HCT116 (cell line): ENCODE data around the gene STK11. TPM values are rescaled to one million over a fixed set of nuclear protein-coding genes. Genes with fewer than 3 reads are reported as not detected.

Experiments used
- ATAC-seq: fragments of 200-7000 bp; cut with Tn5 transposase; 2 replicates; pipeline ENCODE4 v1.9.1; 2020; ENCODE audit warnings: mild to moderate bottlenecking, moderate library complexity
- BruUV-seq: library from RNA; stranded (reverse); fragments of 400-500 nt; replicated peaks from 2 replicates; lab custom pipeline; 2021; lab: Mats Ljungman, UMichigan
- CTCF ChIA-PET: fragments of 300-600 bp; sonication (Branson Sonifier 250); formaldehyde crosslinking; loops from one replicate; lab custom pipeline; 2021; ENCODE audit warnings: antibody characterized with exemption; lab: Charles Lee
- POLR2A ChIA-PET: fragments of 300-600, 350-600 bp; sonication (Branson Sonifier 250); formaldehyde crosslinking; loops from one replicate; lab custom pipeline; 2021; ENCODE audit warnings: antibody characterized with exemption; lab: Charles Lee
- RAD21 ChIA-PET, 2 experiments: fragments of 300-600 bp; sonication (Branson Sonifier 250); formaldehyde crosslinking; loops; one replicate each; lab custom pipeline; 2023; ENCODE audit warnings: low total read pairs in 2 of 2; ENCODE audit not compliant: uncharacterized antibody in 2 of 2, unreplicated experiment in 2 of 2, low non-redundant PET in 1 of 2; lab: Charles Lee
- DNase-seq: peaks from one replicate; pipeline ENCODE4 v3.0.0-alpha.2; 2010; ENCODE audit warnings: low read depth, low spot score
- H2AFZ ChIP-seq: fragments of 200-600 bp; shearing (Covaris generic), sonication (generic); 2 replicates; pipeline ENCODE4 v1.6.1; 2017; ENCODE audit warnings: low read depth, mixed run types, mixed read lengths, antibody characterized with exemption, low read length; ENCODE audit not compliant: poor library complexity, severe bottlenecking
- H3K27ac ChIP-seq: 2 replicates; pipeline ENCODE4 v1.5.1; 2012; ENCODE audit warnings: low read depth, low read length
- H3K27me3 ChIP-seq: fragments of 200-600 bp; sonication (generic); 2 replicates; pipeline ENCODE4 v1.6.1; 2016; ENCODE audit warnings: mixed run types, low read length, mixed read lengths; ENCODE audit not compliant: insufficient read depth
- H3K36me3 ChIP-seq, 2 experiments: fragments of 200-500 bp in 1 of 2; fragments of 200-600 bp in 1 of 2; sonication (Bioruptor generic) in 1 of 2; sonication (generic) in 1 of 2; 2 replicates each; pipeline versions ENCODE4 v1.5.1 to v1.6.1; 2014 to 2016; ENCODE audit warnings: low read length in 2 of 2, inconsistent platforms in 1 of 2, mixed read lengths in 1 of 2, mixed run types in 1 of 2; ENCODE audit not compliant: insufficient read depth in 2 of 2, control insufficient read depth in 1 of 2
- H3K4me1 ChIP-seq, 2 experiments: fragments of 200-600 bp in 1 of 2; sonication (generic) in 1 of 2; 2 replicates each; pipeline versions ENCODE4 v1.5.1 to v1.6.1; 2012 to 2017; ENCODE audit warnings: low read length in 2 of 2, inconsistent platforms in 1 of 2, mild to moderate bottlenecking in 1 of 2, mixed read lengths in 1 of 2, mixed run types in 1 of 2, moderate library complexity in 1 of 2; ENCODE audit not compliant: insufficient read depth in 2 of 2, control insufficient read depth in 1 of 2
- H3K4me2 ChIP-seq: fragments of 200-600 bp; sonication (generic); 2 replicates; pipeline ENCODE4 v1.6.1; 2017; ENCODE audit warnings: mixed run types, low read length, mixed read lengths
- H3K4me3 ChIP-seq, 2 experiments: fragments of 200-600 bp in 1 of 2; sonication (generic) in 1 of 2; replicated peaks in 1 of 2; 2 replicates each; pipeline ENCODE4 v1.5.1; 2011 to 2016; ENCODE audit warnings: low read length in 2 of 2, control low read depth in 1 of 2, low read depth in 1 of 2, mild to moderate bottlenecking in 1 of 2, mixed read lengths in 1 of 2, mixed run types in 1 of 2
- H3K79me2 ChIP-seq: fragments of 200-600 bp; sonication (generic); 2 replicates; pipeline ENCODE4 v1.6.1; 2017; ENCODE audit warnings: mild to moderate bottlenecking, mixed run types, low read length, moderate library complexity, mixed read lengths; ENCODE audit not compliant: insufficient read depth
- H3K9ac ChIP-seq: fragments of 200-600 bp; sonication (generic); 2 replicates; pipeline ENCODE4 v1.6.1; 2016; ENCODE audit warnings: low read length, mixed read lengths
- H3K9me2 ChIP-seq: fragments of 200-600 bp; sonication (generic), shearing (Covaris generic); 2 replicates; pipeline ENCODE4 v1.6.1; 2017; ENCODE audit warnings: mixed run types, mild to moderate bottlenecking, moderate library complexity; ENCODE audit not compliant: insufficient read depth
- H3K9me3 ChIP-seq, 2 experiments: fragments of 200-500 bp in 1 of 2; fragments of 200-600 bp in 1 of 2; sonication (Bioruptor generic) in 1 of 2; sonication (generic) in 1 of 2; 2 replicates each; pipeline ENCODE4 v1.6.1; 2014 to 2017; ENCODE audit warnings: low read length in 2 of 2, mixed read lengths in 2 of 2, inconsistent platforms in 1 of 2, low read depth in 1 of 2, mild to moderate bottlenecking in 1 of 2, mixed run types in 1 of 2, moderate library complexity in 1 of 2; ENCODE audit not compliant: control insufficient read depth in 1 of 2, insufficient read depth in 1 of 2
- H4K20me1 ChIP-seq: fragments of 200-600 bp; sonication (generic), shearing (Covaris generic); 2 replicates; pipeline ENCODE4 v1.6.1; 2017; ENCODE audit warnings: mixed run types, mild to moderate bottlenecking, moderate library complexity; ENCODE audit not compliant: insufficient read depth
- CBX3 ChIP-seq: IDR thresholded peaks from 2 replicates; pipeline ENCODE4 v1.6.1; 2012; ENCODE audit warnings: low read depth
- CEBPB ChIP-seq: IDR thresholded peaks from 2 replicates; pipeline ENCODE4 v1.6.1; 2012; ENCODE audit warnings: low read depth
- EGR1 ChIP-seq: IDR thresholded peaks from 2 replicates; pipeline ENCODE4 v1.6.1; 2012; ENCODE audit warnings: low read depth
- EZH2 ChIP-seq: fragments of 200-600 bp; sonication (generic); IDR thresholded peaks from 2 replicates; pipeline ENCODE4 v1.6.1; 2017; ENCODE audit warnings: antibody characterized with exemption, mixed run types
- EZH2phosphoT487 ChIP-seq: fragments of 200-600 bp; IDR thresholded peaks from 2 replicates; pipeline ENCODE4 v1.6.1; 2018; ENCODE audit warnings: antibody characterized with exemption, borderline replicate concordance
- FOSL1 ChIP-seq: IDR thresholded peaks from 2 replicates; pipeline ENCODE4 v1.6.1; 2012; ENCODE audit warnings: low read depth
- JUND ChIP-seq: IDR thresholded peaks from 2 replicates; pipeline ENCODE4 v1.6.1; 2012
- POLR2AphosphoS5 ChIP-seq: IDR thresholded peaks from 2 replicates; pipeline ENCODE4 v1.6.1; 2011; ENCODE audit warnings: mild to moderate bottlenecking, low read depth, low read length, moderate library complexity
- RAD21 ChIP-seq: IDR thresholded peaks from 2 replicates; pipeline ENCODE4 v1.6.1; 2012; ENCODE audit warnings: low read depth, mild to moderate bottlenecking
- SIN3A ChIP-seq: IDR thresholded peaks from 2 replicates; pipeline ENCODE4 v1.6.1; 2012; ENCODE audit warnings: low read depth
- YY1 ChIP-seq: IDR thresholded peaks from 2 replicates; pipeline ENCODE4 v1.6.1; 2011; ENCODE audit warnings: low read length, low read depth, moderate library complexity, mild to moderate bottlenecking; ENCODE audit not compliant: insufficient replicate concordance; ENCODE audit errors: extremely low read depth
- ZNF274 ChIP-seq: fragments of 200-500 bp; sonication (Bioruptor generic); IDR thresholded peaks from 2 replicates; pipeline ENCODE4 v1.6.1; 2014; ENCODE audit warnings: mild to moderate bottlenecking, low read depth, low read length, inconsistent platforms
- intact Hi-C: fragments of 100-400 bp; cut with micrococcal nuclease; formaldehyde crosslinking; loops from 2 replicates; pipeline ENCODE4 v1.10.0; 2022
- total RNA-seq: library from RNA; stranded (reverse); gene quantifications from one replicate; pipeline ENCODE4 v1.2.1, GENCODE V29; 2021; ENCODE audit not compliant: unreplicated experiment
- TF ChIP-seq, protein P1 (sequence below), 3 experiments: fragments of 200-600 bp in 1 of 3; sonication (generic) in 1 of 3; IDR thresholded peaks in 2 of 3; conservative IDR thresholded peaks in 1 of 3; 2 replicates each; pipeline ENCODE4 v1.5.1; 2012 to 2017; ENCODE audit warnings: low read depth in 2 of 3, low read length in 2 of 3, antibody characterized with exemption in 1 of 3, borderline replicate concordance in 1 of 3, control low read depth in 1 of 3, mild to moderate bottlenecking in 1 of 3, mixed read lengths in 1 of 3, mixed run types in 1 of 3, moderate library complexity in 1 of 3; ENCODE audit not compliant: insufficient read depth in 1 of 3
- TF ChIP-seq, protein P2 (sequence below): IDR thresholded peaks from 2 replicates; pipeline ENCODE4 v1.6.1; 2012

Gene STK11
- total RNA-seq, 1 experiment from 2014 or later: 86.9 TPM

DNA sequence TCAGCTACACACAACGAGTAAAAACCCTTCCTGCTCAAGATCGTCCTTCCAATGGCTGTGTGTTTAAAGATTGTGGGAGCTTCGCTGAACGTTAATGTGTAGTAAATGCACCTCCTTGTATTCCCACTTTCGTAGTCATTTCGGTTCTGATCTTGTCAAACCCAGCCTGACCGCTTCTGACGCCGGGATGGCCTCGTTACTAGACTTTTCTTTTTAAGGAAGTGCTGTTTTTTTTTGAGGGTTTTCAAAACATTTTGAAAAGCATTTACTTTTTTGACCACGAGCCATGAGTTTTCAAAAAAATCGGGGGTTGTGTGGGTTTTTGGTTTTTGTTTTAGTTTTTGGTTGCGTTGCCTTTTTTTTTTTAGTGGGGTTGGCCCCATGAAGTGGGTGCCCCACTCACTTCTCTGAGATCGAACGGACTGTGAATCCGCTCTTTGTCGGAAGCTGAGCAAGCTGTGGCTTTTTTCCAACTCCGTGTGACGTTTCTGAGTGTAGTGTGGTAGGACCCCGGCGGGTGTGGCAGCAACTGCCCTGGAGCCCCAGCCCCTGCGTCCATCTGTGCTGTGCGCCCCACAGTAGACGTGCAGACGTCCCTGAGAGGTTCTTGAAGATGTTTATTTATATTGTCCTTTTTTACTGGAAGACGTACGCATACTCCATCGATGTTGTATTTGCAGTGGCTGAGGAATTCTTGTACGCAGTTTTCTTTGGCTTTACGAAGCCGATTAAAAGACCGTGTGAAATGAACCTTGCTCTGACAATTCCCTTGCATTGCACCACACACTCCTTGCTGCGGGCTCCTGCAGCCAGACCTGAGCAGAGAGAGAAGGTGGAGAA, 67.1 kb downstream of the STK11 start:
- Histone ChIP-seq H3K9me3 (no peaks in the 10 kb centered on the region), H3K4me1 (peaks cover 35 to 72% of the 10 kb centered on the region in 2 experiments), H3K9me2 (no peaks in the 10 kb centered on the region), H3K4me3 (no peak overlapping the region), H4K20me1 (no peaks in the 10 kb centered on the region), H2AFZ (no peak overlapping the region), H3K79me2 (peaks cover 72% of the 10 kb centered on the region), H3K27me3 (no peaks in the 10 kb centered on the region), H3K9ac (0 out of 2 replicates have a peak overlapping the region, but pooled peaks have one; percentile 98), H3K27ac (peak overlapping the region; percentile 100), H3K36me3 (peaks cover 27 to 33% of the 10 kb centered on the region in 2 experiments; a peak in 3 of 4 replicates), H3K4me2 (0 out of 2 replicates have a peak overlapping the region, but pooled peaks have one; percentile 99)
- no peak for TF ChIP-seq EGR1
- TF ChIP-seq JUND: no peak
- no peak for TF ChIP-seq EZH2
- no peak for TF ChIP-seq CBX3
- no peak for TF ChIP-seq SIN3A
- no peak for TF ChIP-seq CEBPB
- no peak for TF ChIP-seq ZNF274
- TF ChIP-seq FOSL1: no peak
- TF ChIP-seq POLR2AphosphoS5: no peak
- no peak for TF ChIP-seq RAD21
- TF ChIP-seq, protein P1, sequence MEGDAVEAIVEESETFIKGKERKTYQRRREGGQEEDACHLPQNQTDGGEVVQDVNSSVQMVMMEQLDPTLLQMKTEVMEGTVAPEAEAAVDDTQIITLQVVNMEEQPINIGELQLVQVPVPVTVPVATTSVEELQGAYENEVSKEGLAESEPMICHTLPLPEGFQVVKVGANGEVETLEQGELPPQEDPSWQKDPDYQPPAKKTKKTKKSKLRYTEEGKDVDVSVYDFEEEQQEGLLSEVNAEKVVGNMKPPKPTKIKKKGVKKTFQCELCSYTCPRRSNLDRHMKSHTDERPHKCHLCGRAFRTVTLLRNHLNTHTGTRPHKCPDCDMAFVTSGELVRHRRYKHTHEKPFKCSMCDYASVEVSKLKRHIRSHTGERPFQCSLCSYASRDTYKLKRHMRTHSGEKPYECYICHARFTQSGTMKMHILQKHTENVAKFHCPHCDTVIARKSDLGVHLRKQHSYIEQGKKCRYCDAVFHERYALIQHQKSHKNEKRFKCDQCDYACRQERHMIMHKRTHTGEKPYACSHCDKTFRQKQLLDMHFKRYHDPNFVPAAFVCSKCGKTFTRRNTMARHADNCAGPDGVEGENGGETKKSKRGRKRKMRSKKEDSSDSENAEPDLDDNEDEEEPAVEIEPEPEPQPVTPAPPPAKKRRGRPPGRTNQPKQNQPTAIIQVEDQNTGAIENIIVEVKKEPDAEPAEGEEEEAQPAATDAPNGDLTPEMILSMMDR (IDR thresholded peaks at IDR 0.05 in 2 of 3, conservative IDR thresholded peaks at IDR 0.05 in 1 of 3; ENCODE audit: borderline replicate concordance in 1 of 3, insufficient read depth in 1 of 3, low read depth in 2 of 3, low read length in 2 of 3): no peak
- TF ChIP-seq, protein P2, sequence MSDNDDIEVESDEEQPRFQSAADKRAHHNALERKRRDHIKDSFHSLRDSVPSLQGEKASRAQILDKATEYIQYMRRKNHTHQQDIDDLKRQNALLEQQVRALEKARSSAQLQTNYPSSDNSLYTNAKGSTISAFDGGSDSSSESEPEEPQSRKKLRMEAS: no peak
- no peak for TF ChIP-seq YY1
- TF ChIP-seq EZH2phosphoT487: no peak
- ATAC-seq (no peak), DNase-seq (no peak)
- ChIA-PET POLR2A (interaction anchor here (0.6 to 2.1 kb wide), 6 partner anchors 9 to 31 kb away, joined by 3 to 12 read pairs (median 5); partner anchors contain the start of gene ATP5F1D), CTCF (interaction anchor here (2.7 kb wide), 1 partner anchor 29 kb away, joined by 31 read pairs; no protein-coding TSS in a partner anchor), RAD21 (no interaction called here)
- intact Hi-C loops: loop anchor here (10.0 kb wide), 1 partner anchor 132 kb away; the partner anchor contains the start of genes DAZAP1 and GAMT
- no TSS peak for BruUV-seq
